ENCODE results near the gene CPEB4.

CPEB4 gene

GRCh38 chr5:173857234-173857633 lies 30.9 kb upstream of the CPEB4 start:
- no peak overlapping the region for H3K4me3 ChIP-seq (ENCODE audit: low read depth in 1 of 2, low read length in 1 of 2)
- H3K27me3 ChIP-seq, result no peaks in the 10 kb centered on the region
- H3K27ac ChIP-seq, result no peak overlapping the region
- H3K36me3 ChIP-seq, result no peaks in the 10 kb centered on the region
- TF ChIP-seq, protein P1, sequence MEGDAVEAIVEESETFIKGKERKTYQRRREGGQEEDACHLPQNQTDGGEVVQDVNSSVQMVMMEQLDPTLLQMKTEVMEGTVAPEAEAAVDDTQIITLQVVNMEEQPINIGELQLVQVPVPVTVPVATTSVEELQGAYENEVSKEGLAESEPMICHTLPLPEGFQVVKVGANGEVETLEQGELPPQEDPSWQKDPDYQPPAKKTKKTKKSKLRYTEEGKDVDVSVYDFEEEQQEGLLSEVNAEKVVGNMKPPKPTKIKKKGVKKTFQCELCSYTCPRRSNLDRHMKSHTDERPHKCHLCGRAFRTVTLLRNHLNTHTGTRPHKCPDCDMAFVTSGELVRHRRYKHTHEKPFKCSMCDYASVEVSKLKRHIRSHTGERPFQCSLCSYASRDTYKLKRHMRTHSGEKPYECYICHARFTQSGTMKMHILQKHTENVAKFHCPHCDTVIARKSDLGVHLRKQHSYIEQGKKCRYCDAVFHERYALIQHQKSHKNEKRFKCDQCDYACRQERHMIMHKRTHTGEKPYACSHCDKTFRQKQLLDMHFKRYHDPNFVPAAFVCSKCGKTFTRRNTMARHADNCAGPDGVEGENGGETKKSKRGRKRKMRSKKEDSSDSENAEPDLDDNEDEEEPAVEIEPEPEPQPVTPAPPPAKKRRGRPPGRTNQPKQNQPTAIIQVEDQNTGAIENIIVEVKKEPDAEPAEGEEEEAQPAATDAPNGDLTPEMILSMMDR (IDR thresholded peaks at IDR 0.05), result no peak
- peaks cover 23 to 30% of the 10 kb centered on the region in 2 experiments for H3K4me1 ChIP-seq (ENCODE audit: control insufficient read depth in 1 of 2, insufficient read depth in 1 of 2, low read depth in 1 of 2, low read length in 1 of 2)
- H3K9me3 ChIP-seq, result no peaks in the 10 kb centered on the region

DNA sequence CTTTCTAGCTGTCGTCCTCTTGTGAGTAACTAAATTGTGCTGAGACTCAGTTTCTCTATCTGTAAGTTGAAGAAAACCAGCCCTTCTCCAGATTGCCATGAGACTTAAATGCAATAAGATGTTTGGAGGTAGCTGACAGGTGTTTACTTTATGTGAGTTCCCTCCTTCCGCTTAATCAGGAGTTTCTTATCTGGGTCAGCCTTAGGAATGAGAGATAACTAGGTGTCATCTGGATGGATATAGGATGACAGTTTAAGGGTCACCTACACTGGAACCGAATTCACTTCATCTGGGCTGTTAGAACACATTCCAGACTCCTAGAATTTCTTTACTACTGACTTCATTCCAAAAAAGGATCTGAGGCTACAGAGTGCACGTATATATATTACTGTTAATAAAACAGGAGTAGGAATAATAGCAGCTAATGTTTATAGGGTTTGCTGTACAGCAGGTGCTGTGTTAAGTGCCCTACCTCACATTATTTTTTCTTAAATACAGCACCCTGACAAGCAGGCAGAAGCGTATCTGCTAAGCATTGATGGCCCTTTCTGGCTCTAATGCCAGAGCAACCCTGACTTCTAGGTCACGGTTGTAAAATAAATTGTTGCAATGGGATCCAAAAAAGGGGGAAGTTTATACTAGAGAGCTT lies 30.0 kb upstream of the CPEB4 start:
- Histone ChIP-seq H3K9me3 (no peaks in the 10 kb centered on the region), H3K4me1 (ENCODE audit: control insufficient read depth in 1 of 2, insufficient read depth in 1 of 2, low read depth in 1 of 2, low read length in 1 of 2) (peaks cover 32 to 39% of the 10 kb centered on the region in 2 experiments), H3K4me3 (ENCODE audit: low read depth in 1 of 2, low read length in 1 of 2) (no peak overlapping the region), H3K27me3 (no peaks in the 10 kb centered on the region), H3K27ac (peak overlapping the region; percentile 53), H3K36me3 (no peaks in the 10 kb centered on the region)
- TF ChIP-seq, protein P1 (IDR thresholded peaks at IDR 0.05), result no peak

GRCh38 chr5:173858670-173859407 lies 29.3 kb upstream of the CPEB4 start:
- H3K9me3 ChIP-seq, result no peaks in the 10 kb centered on the region
- TF ChIP-seq, protein P1 (IDR thresholded peaks at IDR 0.05), result no peak
- H3K4me3 ChIP-seq (ENCODE audit: low read depth in 1 of 2, low read length in 1 of 2), result peak overlapping the region in 1 of 2 experiments; percentile 3
- no peaks in the 10 kb centered on the region for H3K27me3 ChIP-seq
- no peaks in the 10 kb centered on the region for H3K36me3 ChIP-seq
- H3K4me1 ChIP-seq (ENCODE audit: control insufficient read depth in 1 of 2, insufficient read depth in 1 of 2, low read depth in 1 of 2, low read length in 1 of 2), result peaks cover 39 to 46% of the 10 kb centered on the region in 2 experiments
- H3K27ac ChIP-seq, result peak overlapping the region; percentile 53

DNA sequence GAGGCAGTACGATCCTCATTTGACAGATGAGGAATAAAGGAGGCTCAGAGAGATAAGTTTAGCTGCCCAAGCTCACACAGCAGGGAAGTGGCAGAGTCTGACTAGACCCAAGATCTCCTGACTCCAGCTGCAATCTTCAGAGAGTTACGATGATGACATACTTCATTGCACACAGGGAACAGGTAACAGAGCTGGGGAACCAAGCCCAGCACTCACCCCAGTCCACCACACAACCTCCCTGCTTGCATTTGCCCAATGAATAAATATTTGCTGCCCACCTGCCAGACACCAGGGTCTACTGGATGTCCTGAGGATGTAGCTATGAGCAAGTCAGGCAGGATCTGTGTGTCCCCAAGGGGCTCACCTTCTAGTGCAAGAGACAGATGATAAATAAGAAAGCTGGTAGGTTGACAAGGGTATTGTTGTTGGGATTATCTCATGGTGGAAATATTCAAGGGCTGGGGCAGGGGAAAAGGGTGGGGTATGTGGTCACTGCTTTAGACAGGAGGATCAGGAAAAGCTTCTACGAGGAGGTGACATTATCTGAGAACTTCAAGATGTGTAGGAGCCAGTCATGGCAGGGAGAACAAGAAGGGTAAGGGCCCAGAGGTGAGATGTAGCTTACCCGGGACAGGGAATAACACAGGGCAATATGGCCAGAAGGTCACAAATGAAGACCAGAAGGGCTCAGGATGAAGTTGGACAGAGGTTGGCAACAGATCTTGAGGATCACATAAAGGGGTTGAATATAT lies 28.6 kb upstream of the CPEB4 start:
- TF ChIP-seq, protein P1 (IDR thresholded peaks at IDR 0.05), result no peak
- H3K27ac ChIP-seq, result peak overlapping the region; percentile 53
- H3K27me3 ChIP-seq, result no peaks in the 10 kb centered on the region
- H3K9me3 ChIP-seq, result no peaks in the 10 kb centered on the region
- peak overlapping the region in 1 of 2 experiments; percentile 3 for H3K4me3 ChIP-seq (ENCODE audit: low read depth in 1 of 2, low read length in 1 of 2)
- peaks cover 46 to 54% of the 10 kb centered on the region in 2 experiments for H3K4me1 ChIP-seq (ENCODE audit: control insufficient read depth in 1 of 2, insufficient read depth in 1 of 2, low read depth in 1 of 2, low read length in 1 of 2)
- H3K36me3 ChIP-seq, result no peaks in the 10 kb centered on the region

- H3K9me3 ChIP-seq, result no peaks in the 10 kb centered on the region
- no peaks in the 10 kb centered on the region for H3K36me3 ChIP-seq
- no peak overlapping the region for H3K4me3 ChIP-seq (ENCODE audit: low read depth in 1 of 2, low read length in 1 of 2)
- TF ChIP-seq, protein P1 (IDR thresholded peaks at IDR 0.05), result no peak
- no peaks in the 10 kb centered on the region for H3K27me3 ChIP-seq
- H3K27ac ChIP-seq, result no peak overlapping the region
- peaks cover 71 to 78% of the 10 kb centered on the region in 2 experiments for H3K4me1 ChIP-seq (ENCODE audit: control insufficient read depth in 1 of 2, insufficient read depth in 1 of 2, low read depth in 1 of 2, low read length in 1 of 2)
These were observed 26.1 kb upstream of the CPEB4 start for GRCh38 chr5:173862047-173862477.
